Mammary epithelial cell (primary cell): Measurements from ENCODE around the gene LRRC8A.

Experiments used
- CTCF ChIP-seq, 2 donors: IDR thresholded peaks in 1 of 2; conservative IDR thresholded peaks in 1 of 2; 2 replicates each; pipeline ENCODE4 v1.5.1; 2011 to 2012; ENCODE audit warnings: inconsistent platforms in 2 of 2, low read length in 2 of 2, mild to moderate bottlenecking in 2 of 2, control low read depth in 1 of 2, low read depth in 1 of 2; ENCODE audit not compliant: insufficient read depth in 1 of 2; ENCODE audit errors: extremely low read depth in 1 of 2
- EZH2 ChIP-seq: IDR thresholded peaks from 2 replicates; pipeline ENCODE4 v1.6.1; 2012; ENCODE audit warnings: low read length, inconsistent platforms, borderline replicate concordance

DNA sequence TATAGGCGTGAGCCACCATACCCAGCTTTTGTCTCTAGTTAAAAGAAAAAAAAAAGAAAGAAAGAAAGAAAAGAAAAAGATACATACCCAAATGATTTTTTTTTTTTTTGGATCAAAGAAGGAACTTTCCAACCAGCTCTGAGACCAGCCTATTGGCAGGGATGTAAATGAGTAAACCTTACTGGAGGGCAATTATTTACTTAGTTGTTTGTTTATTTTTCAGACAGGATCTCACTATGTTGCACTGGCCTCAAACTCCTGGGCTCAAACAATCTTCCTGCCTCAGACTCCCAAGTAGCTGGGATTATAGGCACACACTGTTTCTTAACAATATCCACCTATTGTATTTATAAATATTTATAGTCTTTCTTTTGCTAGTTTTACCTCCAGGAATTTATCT is 41.4 kb upstream of the LRRC8A start:
- TF ChIP-seq EZH2 (no peak), CTCF (conservative IDR thresholded peaks at IDR 0.05 in 1 of 2, IDR thresholded peaks at IDR 0.05 in 1 of 2; ENCODE audit: extremely low read depth in 1 of 2, insufficient read depth in 1 of 2, low read depth in 1 of 2, low read length in 2 of 2) (no peak)
